A549 (cell line): ENCODE data around the gene STX8. TPM values are rescaled to one million over a fixed set of nuclear protein-coding genes. Genes with fewer than 3 reads are reported as not detected.

ENCODE experiments used
- ATAC-seq, 2 experiments: fragments of 200-7000 bp in 1 of 2; fragments of >200 bp in 1 of 2; cut with Nextera tagmentation in 1 of 2; cut with Tn5 transposase in 1 of 2; 3 replicates each; pipeline versions ENCODE4 v1.8.0 to v1.9.1; 2018 to 2020; ENCODE audit warnings: mild to moderate bottlenecking in 1 of 2, moderate library complexity in 1 of 2
- CTCF ChIA-PET: fragments of 300-600 bp; sonication (Branson Sonifier 250); formaldehyde crosslinking; extraction: SDS; loops from one replicate; lab custom pipeline; 2021; ENCODE audit warnings: antibody characterized with exemption, inconsistent platforms; lab: Yijun Ruan, JAX
- POLR2A ChIA-PET: fragments of 350-600 bp; formaldehyde crosslinking; extraction: SDS; loops from one replicate; lab custom pipeline; 2021; ENCODE audit warnings: antibody characterized with exemption, inconsistent platforms; lab: Yijun Ruan, JAX
- DNase-seq, 2 experiments: peaks; one replicate each; pipeline versions ENCODE4 v3.0.0 to v3.0.0-alpha.2; 2011 to 2016; ENCODE audit warnings: low read depth in 1 of 2, low spot score in 1 of 2
- FAIRE-seq: peaks from 2 replicates; lab custom pipeline; 2011; peaks lifted over from hg19 to GRCh38; lab: Jason Lieb, UNC
- H3K27ac ChIP-seq, 2 experiments: fragments of >200 bp; sonication (Bioruptor Twin); formaldehyde crosslinking; 3 replicates each; pipeline ENCODE4 v1.5.1; 2016 to 2017
- H3K4me1 ChIP-seq: fragments of >200 bp; sonication (Bioruptor Twin); formaldehyde crosslinking; 3 replicates; pipeline ENCODE4 v1.6.1; 2016
- H3K4me2 ChIP-seq: fragments of >200 bp; sonication (Bioruptor Twin); formaldehyde crosslinking; 3 replicates; pipeline ENCODE4 v1.6.1; 2016
- H3K4me3 ChIP-seq: fragments of >200 bp; sonication (Bioruptor Twin); formaldehyde crosslinking; 3 replicates; pipeline ENCODE4 v1.5.1; 2016
- H3K9me3 ChIP-seq: fragments of >200 bp; sonication (Bioruptor Twin); formaldehyde crosslinking; 3 replicates; pipeline ENCODE4 v1.6.1; 2016
- CBX8 ChIP-seq: fragments of 200-600 bp; sonication (generic); IDR thresholded peaks from 2 replicates; pipeline ENCODE4 v1.6.1; 2016
- CEBPB ChIP-seq, 2 experiments: fragments of >200 bp in 1 of 2; sonication (Bioruptor Twin) in 1 of 2; formaldehyde crosslinking in 1 of 2; IDR thresholded peaks; 2 replicates each; pipeline ENCODE4 v1.6.1; 2012 to 2016
- FOSB ChIP-seq: fragments of 250-450 bp; sonication (Bioruptor Pico); IDR thresholded peaks from 2 replicates; pipeline ENCODE4 v1.5.0; 2020; ENCODE audit warnings: mild to moderate bottlenecking, moderate library complexity
- FOSL2 ChIP-seq, 2 experiments: fragments of 450-650 bp in 1 of 2; fragments of >200 bp in 1 of 2; sonication (Bioruptor Twin) in 1 of 2; formaldehyde crosslinking; IDR thresholded peaks; 2 replicates each; pipeline versions ENCODE4 v1.5.0 to v1.6.1; 2016 to 2020; ENCODE audit warnings: mild to moderate bottlenecking in 1 of 2, moderate library complexity in 1 of 2
- FOXS1 ChIP-seq: fragments of 250-450 bp; sonication (Bioruptor Pico); IDR thresholded peaks from 2 replicates; pipeline ENCODE4 v1.5.0; 2020; ENCODE audit warnings: mild to moderate bottlenecking, moderate library complexity
- HOXB5 ChIP-seq: fragments of 250-450 bp; sonication (Bioruptor Pico); IDR thresholded peaks from 2 replicates; pipeline ENCODE4 v1.5.0; 2020; ENCODE audit warnings: mild to moderate bottlenecking, moderate library complexity
- KDM1A ChIP-seq: fragments of 200-600 bp; sonication (generic); IDR thresholded peaks from 2 replicates; pipeline ENCODE4 v1.6.1; 2016; ENCODE audit warnings: low read depth, mild to moderate bottlenecking
- MYC ChIP-seq: IDR thresholded peaks from 2 replicates; pipeline ENCODE4 v1.6.1; 2012; ENCODE audit warnings: mild to moderate bottlenecking, inconsistent platforms, low read length, improper control_type of control experiment, borderline replicate concordance
- NFE2L2 ChIP-seq: fragments of 150-350 bp; conservative IDR thresholded peaks from 2 replicates; pipeline ENCODE4 v1.6.1; 2014; ENCODE audit warnings: low read length
- NR3C1 ChIP-seq: fragments of >200 bp; sonication (Bioruptor Twin); formaldehyde crosslinking; IDR thresholded peaks from 3 replicates; pipeline ENCODE4 v1.6.1; 2017
- POLR2AphosphoS2 ChIP-seq: conservative IDR thresholded peaks from 2 replicates; pipeline ENCODE4 v1.6.1; 2012; ENCODE audit warnings: low read length, improper control_type of control experiment, inconsistent platforms
- RCOR1 ChIP-seq: fragments of 150-350 bp; IDR thresholded peaks from 2 replicates; pipeline ENCODE4 v1.6.1; 2014; ENCODE audit warnings: antibody characterized with exemption, low read length, low read depth
- RFX5 ChIP-seq: fragments of 450-650 bp; IDR thresholded peaks from 2 replicates; pipeline ENCODE4 v1.7.1; 2014; ENCODE audit warnings: antibody characterized with exemption, mild to moderate bottlenecking, moderate library complexity
- SMC3 ChIP-seq: fragments of >200 bp; sonication (Bioruptor Twin); formaldehyde crosslinking; IDR thresholded peaks from 3 replicates; pipeline ENCODE4 v1.6.1; 2018; ENCODE audit warnings: inconsistent platforms
- ZC3H11A ChIP-seq: fragments of 450-650 bp; IDR thresholded peaks from 2 replicates; pipeline ENCODE4 v1.6.1; 2014; ENCODE audit warnings: antibody characterized with exemption, mild to moderate bottlenecking
- ZNF302 ChIP-seq: fragments of 250-450 bp; sonication (Bioruptor Pico); IDR thresholded peaks from 2 replicates; pipeline ENCODE4 v1.9.0; 2021; ENCODE audit warnings: inconsistent platforms, mild to moderate bottlenecking, moderate library complexity
- WGBS: methylation state at CpG from one replicate; pipeline ENCODE4 v1.1.6; 2017; ENCODE audit errors: missing lambda C conversion rate; 5-methylcytosine and 5-hydroxymethylcytosine counted together
- polyA plus RNA-seq, 4 experiments: library from polyadenylated mRNA; depleted of rRNA in 3 of 4; stranded (reverse); fragments of >200 nt; fragmentation: RNase III in 1 of 4; extraction: RNeasy Plus Mini Kit Qiagen cat#74134 plus additional on column Dnase treatment in 1 of 4; gene quantifications; 2 replicates in 3 of 4; 3 replicates in 1 of 4; pipeline ENCODE4 v1.2.3, GENCODE V29; 2011 to 2017
- TF ChIP-seq, protein P1 (sequence below): IDR thresholded peaks from 2 replicates; pipeline ENCODE4 v1.6.1; 2012; ENCODE audit warnings: low read depth, borderline replicate concordance
- TF ChIP-seq, protein P2 (sequence below): fragments of >200 bp; sonication (Bioruptor Twin); formaldehyde crosslinking; IDR thresholded peaks from 3 replicates; pipeline ENCODE4 v1.5.1; 2016
- TF ChIP-seq, protein P3 (sequence below): fragments of 250-450 bp; sonication (Bioruptor Pico); IDR thresholded peaks from 2 replicates; pipeline ENCODE4 v1.5.0; 2020; ENCODE audit warnings: low read depth, mild to moderate bottlenecking, moderate library complexity
- TF ChIP-seq, protein P4 (sequence below): IDR thresholded peaks from 2 replicates; pipeline ENCODE4 v1.6.1; 2012

The STX8 gene
- polyA plus RNA-seq, 2 of the 4 experiments (the other 2 are of a cell fraction), result 93.6 to 168 TPM

DNA sequence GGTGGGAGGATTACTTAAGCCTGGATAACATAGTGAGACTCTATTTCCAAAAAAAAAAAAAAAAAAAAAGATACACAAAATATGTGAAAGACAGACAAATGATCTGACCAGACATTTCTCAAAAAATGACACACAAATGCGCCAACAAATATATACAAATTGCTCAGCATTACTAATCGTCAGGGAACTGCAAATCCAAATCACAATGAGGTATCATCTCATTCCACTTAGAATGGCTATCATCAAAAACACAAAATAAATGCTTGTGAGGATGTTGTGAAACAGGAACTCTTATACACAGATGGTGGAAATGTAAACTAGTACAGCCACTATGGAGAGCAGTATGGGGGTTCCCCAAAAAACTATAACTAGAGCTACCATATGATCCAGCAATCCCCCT is 62.4 kb downstream of the STX8 start:
- TF ChIP-seq KDM1A (no peak), ZNF302 (CRISPR knock-in tag) (no peak), POLR2AphosphoS2 (no peak), NR3C1 (no peak), RCOR1 (no peak), MYC (no peak), NFE2L2 (no peak), ZC3H11A (no peak), FOSB (CRISPR knock-in tag) (no peak), RFX5 (no peak), HOXB5 (CRISPR knock-in tag) (no peak), CBX8 (no peak), SMC3 (no peak), FOXS1 (no peak)
- TF ChIP-seq, protein P1, sequence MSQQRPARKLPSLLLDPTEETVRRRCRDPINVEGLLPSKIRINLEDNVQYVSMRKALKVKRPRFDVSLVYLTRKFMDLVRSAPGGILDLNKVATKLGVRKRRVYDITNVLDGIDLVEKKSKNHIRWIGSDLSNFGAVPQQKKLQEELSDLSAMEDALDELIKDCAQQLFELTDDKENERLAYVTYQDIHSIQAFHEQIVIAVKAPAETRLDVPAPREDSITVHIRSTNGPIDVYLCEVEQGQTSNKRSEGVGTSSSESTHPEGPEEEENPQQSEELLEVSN, result no peak
- TF ChIP-seq, protein P2, sequence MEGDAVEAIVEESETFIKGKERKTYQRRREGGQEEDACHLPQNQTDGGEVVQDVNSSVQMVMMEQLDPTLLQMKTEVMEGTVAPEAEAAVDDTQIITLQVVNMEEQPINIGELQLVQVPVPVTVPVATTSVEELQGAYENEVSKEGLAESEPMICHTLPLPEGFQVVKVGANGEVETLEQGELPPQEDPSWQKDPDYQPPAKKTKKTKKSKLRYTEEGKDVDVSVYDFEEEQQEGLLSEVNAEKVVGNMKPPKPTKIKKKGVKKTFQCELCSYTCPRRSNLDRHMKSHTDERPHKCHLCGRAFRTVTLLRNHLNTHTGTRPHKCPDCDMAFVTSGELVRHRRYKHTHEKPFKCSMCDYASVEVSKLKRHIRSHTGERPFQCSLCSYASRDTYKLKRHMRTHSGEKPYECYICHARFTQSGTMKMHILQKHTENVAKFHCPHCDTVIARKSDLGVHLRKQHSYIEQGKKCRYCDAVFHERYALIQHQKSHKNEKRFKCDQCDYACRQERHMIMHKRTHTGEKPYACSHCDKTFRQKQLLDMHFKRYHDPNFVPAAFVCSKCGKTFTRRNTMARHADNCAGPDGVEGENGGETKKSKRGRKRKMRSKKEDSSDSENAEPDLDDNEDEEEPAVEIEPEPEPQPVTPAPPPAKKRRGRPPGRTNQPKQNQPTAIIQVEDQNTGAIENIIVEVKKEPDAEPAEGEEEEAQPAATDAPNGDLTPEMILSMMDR, result no peak
- TF ChIP-seq, protein P3, sequence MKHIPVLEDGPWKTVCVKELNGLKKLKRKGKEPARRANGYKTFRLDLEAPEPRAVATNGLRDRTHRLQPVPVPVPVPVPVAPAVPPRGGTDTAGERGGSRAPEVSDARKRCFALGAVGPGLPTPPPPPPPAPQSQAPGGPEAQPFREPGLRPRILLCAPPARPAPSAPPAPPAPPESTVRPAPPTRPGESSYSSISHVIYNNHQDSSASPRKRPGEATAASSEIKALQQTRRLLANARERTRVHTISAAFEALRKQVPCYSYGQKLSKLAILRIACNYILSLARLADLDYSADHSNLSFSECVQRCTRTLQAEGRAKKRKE, result no peak
- TF ChIP-seq, all 56 proteins: peak for 0
- no peak for DNase-seq
- Histone ChIP-seq H3K4me2 (no peak overlapping the region), H3K9me3 (peaks cover 4% of the 10 kb centered on the region; the same call in 1 of the 3 replicates), H3K27ac (no peak overlapping the region), H3K4me3 (no peak overlapping the region), H3K4me1 (peaks cover 10% of the 10 kb centered on the region)
- CTCF ChIA-PET, result interaction anchor here (1.1 to 2.5 kb wide), 6 partner anchors 8 to 625 kb away, joined by 3 to 10 read pairs (median 4); no protein-coding TSS in a partner anchor
- POLR2A ChIA-PET, result no interaction called here
- no peak for ATAC-seq
- FAIRE-seq, result no peak
- 83% methylated on average over 2 of the region's 2 CpGs for WGBS

DNA sequence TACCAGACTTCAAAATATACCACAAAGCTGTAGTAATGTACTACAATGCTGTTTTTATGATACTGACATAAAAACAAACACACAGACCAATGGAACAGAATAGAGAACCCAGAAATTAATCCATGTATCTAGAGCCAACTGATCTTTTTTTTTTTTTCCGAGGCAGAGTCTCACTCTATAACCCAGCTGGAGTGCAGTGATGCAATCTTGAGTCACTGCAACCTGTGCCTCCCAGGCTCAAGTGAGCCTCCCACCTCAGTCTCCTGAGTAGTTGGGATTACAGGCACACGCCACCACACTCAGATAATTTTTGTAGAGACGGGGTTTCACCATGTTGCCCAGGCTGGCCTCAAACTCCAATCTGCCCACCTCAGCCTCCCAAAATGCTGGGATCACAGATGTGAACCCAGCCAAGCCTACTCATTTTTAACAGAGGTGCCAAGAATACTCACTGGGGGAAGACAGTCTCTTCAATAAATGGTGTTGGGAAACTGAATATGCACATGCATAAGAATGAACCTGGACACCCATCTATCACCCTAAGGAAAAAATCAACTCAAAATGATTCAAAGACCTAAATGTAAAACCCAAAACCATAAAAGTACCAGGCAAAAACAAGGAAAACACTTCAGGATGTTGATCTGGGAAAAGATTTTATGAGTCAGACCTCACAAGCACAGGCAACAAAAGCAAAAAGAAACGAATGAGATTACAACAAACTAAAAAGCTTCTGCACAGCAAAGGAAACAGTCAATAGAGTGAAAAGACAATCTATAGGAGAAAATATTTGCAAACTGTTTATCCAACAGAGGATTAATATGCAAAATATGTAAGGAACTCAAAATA is 63.1 kb downstream of the STX8 start:
- Histone ChIP-seq H3K4me1 (peaks cover 10% of the 10 kb centered on the region), H3K4me2 (peak overlapping the region; percentile 19; the same call in 2 of the 3 replicates), H3K9me3 (peaks cover 8% of the 10 kb centered on the region; the same call in 2 of the 3 replicates), H3K4me3 (no peak overlapping the region), H3K27ac (peak overlapping the region in 1 of 2 experiments; percentile 27; a peak in 1 of 6 replicates)
- DNase-seq (peak in 1 of 2 experiments; percentile 17), FAIRE-seq (peak; percentile 49), ATAC-seq (peak; percentile 56 to 62; a peak in 3 of 6 replicates)
- ChIA-PET CTCF (interaction anchor here (1.2 to 2.5 kb wide), 4 partner anchors 8 to 514 kb away, joined by 3 to 10 read pairs (median 6); no protein-coding TSS in a partner anchor), POLR2A (no interaction called here)
- peak; percentile 66 to 77 for TF ChIP-seq CEBPB (IDR thresholded peaks at IDR 0.05)
- TF ChIP-seq, protein P4, sequence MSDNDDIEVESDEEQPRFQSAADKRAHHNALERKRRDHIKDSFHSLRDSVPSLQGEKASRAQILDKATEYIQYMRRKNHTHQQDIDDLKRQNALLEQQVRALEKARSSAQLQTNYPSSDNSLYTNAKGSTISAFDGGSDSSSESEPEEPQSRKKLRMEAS, result no peak
- TF ChIP-seq FOSL2 (IDR thresholded peaks at IDR 0.05), result no peak
- TF ChIP-seq FOSL2 (CRISPR knock-in tag; IDR thresholded peaks at IDR 0.05), result 0 out of 2 replicates have a peak, but pooled peaks have one; percentile 18
- 50% methylated on average over 4 of the region's 4 CpGs for WGBS
